ENCODE results near the gene MAPK7.

The MAPK7 gene

GRCh38 chr17:19380481-19381301, 2.4 kb downstream of the MAPK7 start:
- no peak for DNase-seq (ENCODE audit: low read depth in 2 of 2)

- no peak for DNase-seq (ENCODE audit: low read depth in 2 of 2)
Measured at GRCh38 chr17:19381361-19381740, 3.1 kb downstream of the MAPK7 start.

- DNase-seq (ENCODE audit: low read depth in 2 of 2): no peak
Measured at GRCh38 chr17:19381741-19382444, 3.6 kb downstream of the MAPK7 start.

GRCh38 chr17:19382531-19383444, 4.5 kb downstream of the MAPK7 start:
- DNase-seq (ENCODE audit: low read depth in 2 of 2): no peak

- no peak for DNase-seq (ENCODE audit: low read depth in 2 of 2)
Measured at GRCh38 chr17:19383681-19384470, 5.6 kb downstream of the MAPK7 start.

GRCh38 chr17:19384723-19385391, 6.6 kb downstream of the MAPK7 start:
- DNase-seq (ENCODE audit: low read depth in 2 of 2): no peak

GRCh38 chr17:19385521-19385983, 7.3 kb downstream of the MAPK7 start:
- no peak for DNase-seq (ENCODE audit: low read depth in 2 of 2)

GRCh38 chr17:19386051-19386929, 8.0 kb downstream of the MAPK7 start:
- no peak for DNase-seq (ENCODE audit: low read depth in 2 of 2)

- DNase-seq (ENCODE audit: low read depth in 2 of 2): no peak
Measured at GRCh38 chr17:19386974-19387920, 8.9 kb downstream of the MAPK7 start, which contains the start of gene MFAP4. Gene MFAP4 (minus strand): TSS chr17:19387190. CDS start chr17:19387155, 35 bp downstream.

- no peak for DNase-seq (ENCODE audit: low read depth in 2 of 2)
Measured at GRCh38 chr17:19387921-19388521, 9.7 kb downstream of the MAPK7 start.

- DNase-seq (ENCODE audit: low read depth in 2 of 2): no peak
Measured at GRCh38 chr17:19388791-19389785, 10.8 kb downstream of the MAPK7 start.

- DNase-seq (ENCODE audit: low read depth in 2 of 2): no peak
Measured at GRCh38 chr17:19390951-19391350, 12.7 kb downstream of the MAPK7 start.

GRCh38 chr17:19391432-19391831, 13.1 kb downstream of the MAPK7 start:
- no peak for DNase-seq (ENCODE audit: low read depth in 2 of 2)

- no peak for DNase-seq (ENCODE audit: low read depth in 2 of 2)
Measured at GRCh38 chr17:19392303-19392702, 14.0 kb downstream of the MAPK7 start.

- DNase-seq (ENCODE audit: low read depth in 2 of 2): no peak
Measured at GRCh38 chr17:19397556-19398041, 19.3 kb downstream of the MAPK7 start.
